Measurements from ENCODE around the gene CRYGS.

DNA sequence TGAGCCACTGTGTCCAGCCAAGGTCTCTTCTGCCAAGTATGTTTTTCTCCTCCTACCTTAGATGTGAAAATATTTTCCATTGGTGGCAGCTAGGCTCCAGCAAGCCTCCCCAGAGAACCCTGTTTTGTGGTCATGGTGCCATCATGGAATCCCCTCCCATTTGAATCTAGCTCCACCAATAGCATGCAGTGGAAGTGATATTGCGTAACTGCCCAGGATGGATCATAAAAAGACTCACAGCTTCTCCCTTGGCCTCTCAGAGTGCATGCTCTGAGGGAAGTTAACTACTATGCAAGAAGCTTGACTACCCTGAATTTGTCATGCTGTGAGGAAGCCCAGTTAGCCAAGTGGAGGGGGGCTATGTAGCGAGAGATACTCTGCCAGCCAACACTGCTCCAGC is 27.5 kb downstream of the CRYGS start:
- TF ChIP-seq, protein P1, sequence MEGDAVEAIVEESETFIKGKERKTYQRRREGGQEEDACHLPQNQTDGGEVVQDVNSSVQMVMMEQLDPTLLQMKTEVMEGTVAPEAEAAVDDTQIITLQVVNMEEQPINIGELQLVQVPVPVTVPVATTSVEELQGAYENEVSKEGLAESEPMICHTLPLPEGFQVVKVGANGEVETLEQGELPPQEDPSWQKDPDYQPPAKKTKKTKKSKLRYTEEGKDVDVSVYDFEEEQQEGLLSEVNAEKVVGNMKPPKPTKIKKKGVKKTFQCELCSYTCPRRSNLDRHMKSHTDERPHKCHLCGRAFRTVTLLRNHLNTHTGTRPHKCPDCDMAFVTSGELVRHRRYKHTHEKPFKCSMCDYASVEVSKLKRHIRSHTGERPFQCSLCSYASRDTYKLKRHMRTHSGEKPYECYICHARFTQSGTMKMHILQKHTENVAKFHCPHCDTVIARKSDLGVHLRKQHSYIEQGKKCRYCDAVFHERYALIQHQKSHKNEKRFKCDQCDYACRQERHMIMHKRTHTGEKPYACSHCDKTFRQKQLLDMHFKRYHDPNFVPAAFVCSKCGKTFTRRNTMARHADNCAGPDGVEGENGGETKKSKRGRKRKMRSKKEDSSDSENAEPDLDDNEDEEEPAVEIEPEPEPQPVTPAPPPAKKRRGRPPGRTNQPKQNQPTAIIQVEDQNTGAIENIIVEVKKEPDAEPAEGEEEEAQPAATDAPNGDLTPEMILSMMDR (IDR thresholded peaks at IDR 0.05): no peak
- no peak for TF ChIP-seq EZH2 (IDR thresholded peaks at IDR 0.05; ENCODE audit: borderline replicate concordance, insufficient read depth, low read depth, low read length, poor library complexity, severe bottlenecking)
